Fibroblast of skin of right biceps (primary cell): ENCODE data around the gene CELF2.
A peak's percentile ranks its signal among the peaks of the same experiment; 100 is the strongest.

Source experiments
- DNase-seq: peaks from one replicate; pipeline ENCODE4 v3.0.0-alpha.2; 2013

Gene CELF2

GRCh38 chr10:11286261-11286852 is 268.7 kb downstream of the CELF2 start:
- DNase-seq, result no peak

- no peak for DNase-seq
Measured at GRCh38 chr10:11288302-11288701, 270.6 kb downstream of the CELF2 start.

- no peak for DNase-seq
Measured at GRCh38 chr10:11290156-11290890, 272.7 kb downstream of the CELF2 start.

GRCh38 chr10:11292576-11293302 is 275.1 kb downstream of the CELF2 start:
- no peak for DNase-seq

GRCh38 chr10:11293332-11293731 is 275.7 kb downstream of the CELF2 start:
- DNase-seq, result no peak

GRCh38 chr10:11294831-11295450 is 277.3 kb downstream of the CELF2 start:
- no peak for DNase-seq

- DNase-seq, result no peak
Measured at GRCh38 chr10:11295492-11295891, 277.8 kb downstream of the CELF2 start.

GRCh38 chr10:11297136-11297535 is 279.5 kb downstream of the CELF2 start:
- no peak for DNase-seq

DNA sequence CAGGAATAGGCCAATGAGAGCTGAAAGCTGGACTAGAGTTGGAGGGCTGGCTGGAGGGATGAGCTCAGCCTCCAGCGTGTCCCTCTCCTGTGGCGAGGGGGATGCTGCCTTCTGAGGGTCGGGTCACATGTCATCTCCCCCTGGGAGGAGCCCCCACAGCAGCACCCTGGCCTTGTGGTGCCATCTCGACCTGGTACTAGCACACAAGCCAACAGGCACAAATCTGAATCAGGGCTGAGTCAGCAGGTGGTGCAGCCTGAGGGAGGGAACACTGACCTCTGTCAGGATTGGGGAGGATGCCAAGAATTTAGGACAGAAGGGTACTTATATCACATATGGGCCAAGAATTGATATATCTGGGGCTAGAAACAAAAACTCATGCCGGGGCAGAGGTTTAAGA is 280.4 kb downstream of the CELF2 start:
- peak; percentile 4 for DNase-seq

- no peak for DNase-seq
Measured at GRCh38 chr10:11299125-11299524, 281.5 kb downstream of the CELF2 start.

DNA sequence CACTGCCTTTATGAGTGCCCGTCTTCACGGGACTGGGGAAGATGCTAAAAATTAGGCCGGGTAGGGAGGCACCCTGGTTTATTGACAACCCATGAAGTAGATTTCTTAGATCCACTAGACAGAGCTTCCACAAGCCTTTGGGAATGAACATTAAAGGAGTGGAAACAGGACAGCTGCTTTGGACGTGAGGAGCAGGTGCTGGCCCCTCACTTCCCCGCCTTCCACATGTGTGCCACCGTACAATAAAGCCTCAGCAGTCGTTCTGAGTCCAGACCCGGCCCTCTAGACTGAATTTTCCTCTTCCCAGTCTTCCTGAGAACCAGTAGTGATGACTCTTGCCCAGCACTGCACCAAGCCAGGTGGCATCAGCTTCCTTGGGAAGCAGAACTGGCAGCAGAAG is 282.4 kb downstream of the CELF2 start:
- DNase-seq, result no peak

GRCh38 chr10:11300563-11300962 is 282.9 kb downstream of the CELF2 start:
- DNase-seq, result no peak

DNA sequence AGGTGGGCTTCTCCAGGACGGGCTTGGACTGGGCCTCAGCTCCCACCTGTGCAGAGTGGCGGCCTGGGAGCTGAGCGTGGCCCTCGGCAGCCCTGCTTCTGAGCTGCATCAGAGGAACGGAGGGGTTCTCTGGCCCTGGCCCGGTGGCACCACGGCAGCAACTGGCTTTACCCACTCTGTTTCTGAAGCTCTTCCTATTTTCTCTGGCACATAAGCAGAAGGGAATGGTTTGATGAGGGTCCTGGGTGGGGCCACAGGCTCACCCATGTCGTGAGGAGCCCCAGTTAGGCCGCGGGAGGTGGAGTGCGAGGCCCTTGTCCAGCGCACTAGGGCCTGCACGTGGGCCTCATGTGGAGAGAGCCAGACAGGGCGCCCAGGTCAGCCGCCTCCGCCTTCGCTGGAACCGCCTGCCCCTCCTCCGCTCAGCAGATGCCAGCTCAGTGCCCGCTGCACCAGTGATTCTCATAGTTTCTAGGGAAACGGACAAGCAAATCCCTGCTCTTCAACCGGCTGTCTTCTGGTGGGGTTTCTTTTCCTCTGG is 284.0 kb downstream of the CELF2 start:
- no peak for DNase-seq

DNA sequence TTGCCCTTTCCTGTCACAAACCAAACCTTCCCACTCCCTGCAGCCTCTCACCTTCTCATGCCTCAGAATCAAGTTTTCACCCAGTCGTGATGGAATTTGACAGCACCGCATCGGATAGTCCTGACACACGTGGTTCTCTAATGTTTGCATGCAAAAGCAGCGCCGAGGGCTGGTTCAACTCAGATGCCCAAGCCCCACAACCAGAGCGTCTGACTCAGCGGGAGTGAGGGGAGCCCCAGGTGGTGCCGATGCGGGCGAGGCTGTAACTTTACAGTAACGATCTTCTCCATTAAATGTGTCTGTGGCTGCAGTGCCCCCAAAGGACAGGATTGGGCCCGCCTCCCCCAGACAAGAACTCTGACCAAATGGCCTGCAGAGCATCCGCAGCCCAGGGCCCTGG is 284.5 kb downstream of the CELF2 start:
- no peak for DNase-seq

DNA sequence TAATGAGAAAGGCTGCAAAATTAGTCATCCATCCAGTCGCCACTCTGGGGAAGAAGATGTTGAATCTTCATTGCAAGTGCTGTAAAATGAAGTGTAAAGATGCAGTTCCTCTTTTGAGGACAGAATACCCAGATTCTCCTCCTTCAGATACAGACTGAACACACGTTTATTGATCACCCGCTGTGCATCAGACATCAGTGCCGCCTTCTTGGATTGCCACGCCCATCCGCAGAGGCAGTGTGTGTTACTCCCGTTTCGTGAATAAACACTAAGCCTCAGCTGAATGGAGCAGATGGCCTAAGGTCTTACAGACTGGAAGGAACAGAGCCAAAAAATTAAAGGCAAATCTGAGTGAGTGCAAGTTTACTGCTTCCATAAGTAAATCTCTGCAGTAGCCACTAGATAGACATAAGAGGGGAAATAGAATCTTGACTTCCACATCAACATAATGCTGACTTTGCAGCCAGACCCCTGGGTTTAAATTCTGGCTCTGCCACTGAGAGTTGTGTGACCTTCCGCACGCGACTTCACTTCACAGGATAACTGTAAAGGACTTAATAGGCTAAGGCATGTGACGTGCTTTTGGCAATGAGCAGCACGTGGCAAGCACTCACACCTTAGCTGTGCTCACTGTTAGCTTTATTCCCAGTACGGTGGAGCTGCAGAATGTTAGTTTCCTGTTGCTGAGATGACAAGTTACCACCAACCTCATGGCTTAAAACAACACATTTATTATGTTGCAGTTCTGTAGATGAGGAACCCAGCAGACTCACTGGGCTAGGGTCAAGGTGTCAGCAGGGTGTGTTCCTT is 285.9 kb downstream of the CELF2 start:
- no peak for DNase-seq

DNA sequence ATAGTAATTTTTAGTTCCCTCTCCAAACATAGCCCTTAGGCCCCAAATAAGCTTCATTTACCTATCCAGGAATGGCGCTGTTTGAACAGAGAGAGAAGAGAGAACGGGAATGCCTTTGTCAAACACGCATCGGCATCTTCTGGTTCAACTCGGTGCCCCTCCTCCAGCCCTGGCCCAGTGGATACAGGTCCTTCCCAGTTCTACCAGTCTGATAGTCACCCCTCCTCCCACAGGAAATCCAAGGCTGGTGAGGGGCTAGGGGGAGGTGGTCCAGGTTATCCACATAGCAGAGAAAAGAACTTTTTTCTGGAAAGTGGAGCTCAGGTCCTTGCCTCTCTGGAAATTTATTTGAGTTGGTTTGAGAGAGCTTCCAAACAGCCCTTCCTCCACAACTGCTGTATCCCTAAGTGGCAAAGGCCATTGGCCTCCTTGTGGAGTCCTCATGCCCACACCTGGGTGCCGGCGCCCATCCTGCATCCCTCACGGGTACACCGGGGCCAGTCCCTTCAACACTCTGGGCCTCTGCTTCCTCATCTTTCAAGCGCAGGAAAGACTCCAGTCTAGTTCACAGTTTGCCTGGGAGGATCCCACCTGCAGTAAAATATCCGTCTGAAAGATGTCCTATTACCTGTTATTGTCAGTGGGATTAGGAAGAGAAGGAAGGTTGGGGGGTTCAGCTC is 287.4 kb downstream of the CELF2 start:
- DNase-seq, result no peak

GRCh38 chr10:11305825-11306593 is 288.3 kb downstream of the CELF2 start:
- no peak for DNase-seq

GRCh38 chr10:11307004-11307403 is 289.3 kb downstream of the CELF2 start:
- DNase-seq, result no peak

- DNase-seq, result no peak
Measured at GRCh38 chr10:11307937-11308336, 290.3 kb downstream of the CELF2 start.

DNA sequence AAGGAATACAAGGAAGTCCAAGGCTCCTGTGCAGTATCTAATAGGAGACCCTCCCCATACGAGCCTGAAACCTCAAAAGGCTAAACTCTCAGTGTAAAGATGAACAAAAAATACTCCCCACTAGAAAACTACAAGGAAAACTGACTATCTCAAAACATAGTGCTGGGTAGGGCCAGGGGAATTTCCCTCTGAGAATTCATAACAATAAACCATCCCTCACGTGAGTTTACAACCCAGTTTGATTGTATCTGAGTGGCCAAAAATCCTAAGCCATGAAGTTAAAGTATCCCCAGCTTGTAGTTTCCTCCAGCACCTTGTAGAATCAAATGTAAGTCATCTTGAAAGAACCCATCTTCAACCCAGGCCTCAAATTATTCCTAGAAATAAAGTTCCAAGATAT is 293.4 kb downstream of the CELF2 start:
- DNase-seq, result no peak

- DNase-seq, result no peak
Measured at GRCh38 chr10:11313463-11313862, 295.8 kb downstream of the CELF2 start.
